A549 treated with ZK216348 at 1 μM for 4 hours (cell line): Measurements from ENCODE around the gene PRSS37. TPM values are rescaled to one million over a fixed set of nuclear protein-coding genes. Genes with fewer than 3 reads are reported as not detected.

Source experiments
- total RNA-seq: library from RNA; stranded (reverse); fragments of 200-300 nt; extraction: Qiagen RNA extraction; gene quantifications from 5 replicates; pipeline ENCODE4 v1.2.3, GENCODE V29; 2022; ENCODE audit warnings: low read depth

The PRSS37 gene, protein sequence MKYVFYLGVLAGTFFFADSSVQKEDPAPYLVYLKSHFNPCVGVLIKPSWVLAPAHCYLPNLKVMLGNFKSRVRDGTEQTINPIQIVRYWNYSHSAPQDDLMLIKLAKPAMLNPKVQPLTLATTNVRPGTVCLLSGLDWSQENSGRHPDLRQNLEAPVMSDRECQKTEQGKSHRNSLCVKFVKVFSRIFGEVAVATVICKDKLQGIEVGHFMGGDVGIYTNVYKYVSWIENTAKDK
- total RNA-seq = not detected in 5 replicates

DNA sequence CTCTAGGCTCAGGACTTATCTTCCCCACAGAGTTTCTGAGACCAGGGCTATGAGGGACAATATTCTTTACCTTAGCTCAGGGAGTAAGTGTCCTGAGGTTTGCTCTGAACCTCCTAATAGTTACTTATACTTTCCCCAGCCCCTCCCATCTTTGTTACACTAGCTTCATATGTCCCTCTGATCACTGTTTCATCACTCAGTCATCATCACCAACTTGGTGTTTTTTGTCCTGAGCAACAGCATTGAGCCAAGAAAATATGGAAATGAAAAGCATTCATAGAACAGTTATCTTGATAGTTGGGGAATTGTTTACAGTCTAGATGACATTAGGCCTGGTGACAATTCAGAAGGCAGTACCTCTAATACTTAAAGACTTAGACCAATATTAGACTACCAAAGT is at the start of gene PRSS37:
Gene PRSS37 (minus strand): TSS at position 101 of the 400 bp plus-strand sequence. CDS start 436 bp downstream, outside the sequence.

DNA sequence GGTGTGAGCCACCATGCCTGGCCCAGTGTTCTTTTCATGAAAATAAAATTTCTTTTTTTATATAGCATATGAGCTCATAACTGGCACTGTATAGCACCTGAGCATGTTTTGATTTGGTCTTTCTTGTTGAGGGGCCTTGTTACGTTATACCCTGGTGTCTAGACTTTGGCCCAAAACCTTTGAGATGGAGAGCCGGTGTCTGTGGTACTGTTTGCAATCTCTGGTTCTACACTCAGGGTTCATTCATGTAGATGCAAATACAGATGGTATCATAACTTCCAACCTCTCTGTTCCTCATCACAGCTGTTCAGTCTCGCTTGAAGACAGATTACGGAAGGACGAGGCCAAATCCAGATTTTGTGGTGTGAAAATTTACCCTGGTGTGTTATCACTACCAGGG is 51.4 kb downstream of the PRSS37 start, which contains the start of gene TAS2R5:
Gene TAS2R5 (plus strand): TSS at position 301 of the 400 bp plus-strand sequence. CDS start 145 bp downstream, outside the sequence.

Other genes starting within 250 kb of the PRSS37 start
- gene DENND11, start 139.3 kb downstream of the PRSS37 start, total RNA-seq = 4.9 to 7.3 TPM (median 6.6 TPM) in 5 replicates
- gene WEE2, start 133.1 kb downstream of the PRSS37 start, total RNA-seq = not detected in 5 replicates
- gene SSBP1, start 103.1 kb downstream of the PRSS37 start, total RNA-seq = 253 to 392 TPM (median 278 TPM) in 5 replicates
- gene TAS2R3, start 77.4 kb downstream of the PRSS37 start, total RNA-seq = not detected in 5 replicates
- gene TAS2R4, start 64.8 kb downstream of the PRSS37 start, total RNA-seq = 0.11 to 0.20 TPM (median 0.18 TPM) in 5 replicates
- 0.33 to 0.65 TPM (median 0.47 TPM) in 4 of 5 replicates, not detected in the other for gene TAS2R5, start 51.3 kb downstream of the PRSS37 start, total RNA-seq
- not detected in 5 replicates for gene OR9A4, start 74.9 kb upstream of the PRSS37 start, total RNA-seq
- not detected in 5 replicates for gene CLEC5A, start 105.5 kb upstream of the PRSS37 start, total RNA-seq
- gene TAS2R38, start 132.3 kb upstream of the PRSS37 start, total RNA-seq = not detected in 5 replicates
- gene MGAM, start 154.4 kb upstream of the PRSS37 start, total RNA-seq = 0.33 to 0.67 TPM (median 0.53 TPM) in 5 replicates